HG02870 (cell line): ENCODE measurements around the gene MINDY1.
A peak's percentile ranks its signal among the peaks of the same experiment; 100 is the strongest.

ENCODE experiments used
- ATAC-seq: cut with Tn5 transposase; IDR thresholded peaks from one replicate; pipeline ENCODE4 v1.9.1; 2021; ENCODE audit warnings: mild to moderate bottlenecking, moderate library complexity; ENCODE audit not compliant: unreplicated experiment

MINDY1 gene

GRCh38 chr1:150994248-150994647, 12.5 kb downstream of the MINDY1 start:
- ATAC-seq = no peak

GRCh38 chr1:150992626-150993025, 14.1 kb downstream of the MINDY1 start:
- ATAC-seq = no peak

- ATAC-seq = no peak
These were observed 18.8 kb downstream of the MINDY1 start for GRCh38 chr1:150987924-150988323.

GRCh38 chr1:150985179-150985825, 21.4 kb downstream of the MINDY1 start:
- ATAC-seq = no peak

DNA sequence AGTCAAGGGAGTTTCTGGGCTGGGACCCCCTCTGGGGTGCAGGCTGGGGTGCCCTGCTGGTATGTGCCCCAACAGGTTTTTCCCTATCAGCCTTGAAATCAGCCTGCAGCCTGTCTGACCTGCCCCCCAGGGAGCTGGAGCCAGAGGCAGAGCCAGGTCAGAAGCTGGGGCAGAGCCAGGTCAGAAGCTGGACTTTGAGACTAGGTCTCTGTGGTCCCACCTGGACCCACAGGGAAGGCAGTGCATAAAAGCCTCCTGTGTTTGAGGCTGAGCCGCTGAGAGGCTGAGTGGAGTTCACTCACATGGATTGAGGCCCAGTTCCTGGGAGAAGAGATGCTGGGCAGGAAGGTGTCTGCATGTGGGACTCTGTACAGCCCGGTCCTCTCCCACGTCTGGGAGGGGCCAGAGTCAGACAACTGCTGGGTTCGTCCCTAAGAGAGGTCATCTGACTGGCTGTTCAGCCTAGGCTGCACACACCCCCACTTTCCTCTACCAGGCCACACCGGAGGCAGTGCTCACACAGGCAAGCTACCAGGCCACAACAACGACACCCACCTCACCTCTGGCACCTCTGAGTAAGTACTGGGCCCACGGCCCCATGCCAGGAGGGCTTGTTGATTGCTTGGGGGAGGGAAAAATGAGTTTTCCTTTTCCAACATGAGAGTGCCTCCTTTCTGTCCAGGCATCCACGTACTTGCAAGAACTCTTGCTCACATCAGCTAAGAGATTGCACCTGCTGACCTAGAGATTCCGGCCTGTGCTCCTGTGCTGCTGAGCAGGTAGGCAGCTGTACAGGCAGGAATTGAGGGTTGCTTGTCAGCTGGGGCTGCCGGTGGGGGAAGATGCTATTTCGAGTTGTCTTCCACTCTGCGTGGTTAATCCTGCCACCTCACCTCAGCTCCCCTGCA, 24.6 kb downstream of the MINDY1 start, which contains the start of gene ANXA9:
Gene ANXA9 (plus strand): TSS at position 488 of the 908 bp plus-strand sequence. CDS start 814 bp downstream, outside the sequence.
- no peak for ATAC-seq

- ATAC-seq = no peak
These were observed 25.4 kb downstream of the MINDY1 start for GRCh38 chr1:150981177-150981804.

DNA sequence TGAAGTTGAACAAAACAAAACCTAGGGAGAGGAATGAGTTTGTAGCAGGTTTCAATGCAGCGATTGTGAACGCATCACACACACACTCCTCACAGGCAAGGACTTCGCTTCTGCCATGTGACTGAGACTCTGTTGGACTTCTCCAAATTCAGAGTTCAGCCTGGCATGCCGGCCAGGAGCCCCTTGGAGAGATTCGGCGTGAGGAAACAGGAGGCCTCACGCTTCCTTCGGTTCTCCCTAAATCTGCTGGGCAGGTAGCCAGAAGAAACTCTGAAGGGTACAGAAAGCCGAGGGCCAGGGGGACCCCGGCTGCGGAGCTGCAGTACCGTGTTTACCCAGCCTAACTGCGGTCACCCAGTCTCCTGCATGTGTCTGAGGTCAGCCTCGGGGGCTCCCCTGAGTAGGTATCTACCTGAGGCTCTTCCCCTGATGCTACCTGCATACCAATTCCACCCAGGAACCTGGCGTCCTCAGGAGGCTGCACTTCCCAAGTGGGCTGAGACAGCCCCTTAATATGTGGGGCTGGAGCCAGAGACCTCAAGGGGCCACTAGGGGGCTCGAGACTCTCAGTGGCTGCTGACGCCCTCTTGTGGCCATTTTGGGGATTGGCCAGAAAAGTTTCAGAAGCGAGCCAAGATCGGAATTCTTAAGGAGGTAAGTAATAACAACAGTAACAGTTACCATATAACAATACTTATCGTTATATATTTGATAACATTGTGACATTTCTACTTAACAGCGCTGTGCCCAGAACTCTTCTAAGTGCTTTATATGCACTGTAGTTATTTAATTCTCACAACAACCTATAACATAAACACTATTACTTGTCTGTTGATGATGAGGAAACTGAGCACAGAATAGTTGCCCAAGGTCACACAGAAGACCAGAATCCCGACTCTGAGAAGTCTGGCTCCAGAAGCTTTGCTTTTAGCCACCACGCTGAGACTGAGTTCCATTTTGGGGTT, 27.3 kb downstream of the MINDY1 start:
- peak; percentile 46 for ATAC-seq

DNA sequence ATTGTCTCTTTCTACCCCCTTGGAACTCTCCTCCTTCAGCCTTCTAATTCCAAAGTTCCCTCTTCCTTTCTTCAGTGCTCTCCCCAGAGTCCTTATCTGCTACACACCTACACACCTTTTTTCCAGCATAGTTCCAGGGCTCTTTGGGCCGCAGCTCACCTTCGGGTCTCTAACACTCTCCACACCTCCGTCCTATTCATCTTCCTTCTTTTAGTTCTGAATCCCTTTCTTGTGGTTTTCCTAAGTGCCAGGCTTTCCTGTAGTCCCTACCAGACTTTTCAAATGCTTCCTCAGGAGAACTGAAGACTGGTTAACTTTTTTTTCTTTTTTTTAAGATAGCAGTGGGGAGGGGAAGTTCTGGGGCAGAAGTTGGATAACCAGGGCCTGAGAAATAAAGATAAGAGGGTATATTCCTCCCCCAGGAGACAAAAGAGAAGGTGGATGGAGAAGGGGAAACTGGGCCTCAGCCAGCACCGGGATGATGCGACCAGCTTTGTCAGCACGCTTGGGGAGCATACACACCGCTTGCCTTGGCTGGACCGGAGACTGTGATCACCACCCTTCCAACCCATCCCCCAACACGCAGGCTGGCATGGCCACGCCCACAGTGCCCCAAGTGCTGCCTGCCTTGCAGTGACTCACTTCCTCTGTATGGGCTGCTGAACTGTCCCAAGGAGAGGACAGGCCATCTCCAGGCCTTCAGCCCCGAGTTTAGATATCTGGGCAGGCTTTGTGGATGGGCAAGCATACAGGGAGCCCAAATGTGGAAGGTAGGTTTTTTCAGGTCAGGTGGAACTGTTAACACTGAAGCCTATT, 29.6 kb downstream of the MINDY1 start:
- ATAC-seq = no peak

DNA sequence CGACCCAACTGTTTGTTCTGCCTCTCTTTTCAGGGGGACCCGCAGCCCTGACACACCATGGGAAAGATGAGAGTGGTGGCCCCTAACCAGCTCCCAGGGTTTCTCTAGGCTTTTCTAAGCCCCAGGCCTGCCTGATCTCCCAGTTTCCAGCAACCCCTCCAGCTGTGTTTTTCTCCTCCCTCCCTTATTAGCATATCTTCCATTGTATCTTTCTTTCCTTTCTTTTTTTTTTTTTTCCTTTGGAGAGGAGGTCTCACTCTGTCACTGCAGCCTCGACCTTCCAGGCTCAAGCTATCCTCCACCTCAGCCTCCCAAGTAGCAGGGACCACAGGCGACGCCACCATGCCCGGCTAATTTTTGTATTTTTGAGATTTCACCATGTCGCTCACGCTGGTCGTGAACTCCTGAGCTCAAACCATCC, 30.3 kb downstream of the MINDY1 start:
- no peak for ATAC-seq

- peak; percentile 52 for ATAC-seq
These were observed 31.9 kb downstream of the MINDY1 start, which contains the start of gene CERS2 for GRCh38 chr1:150974580-150975478. Gene CERS2, minus strand, starts transcription at chr1:150974835. Its CDS starts 5,745 bp downstream, at chr1:150969090.

DNA sequence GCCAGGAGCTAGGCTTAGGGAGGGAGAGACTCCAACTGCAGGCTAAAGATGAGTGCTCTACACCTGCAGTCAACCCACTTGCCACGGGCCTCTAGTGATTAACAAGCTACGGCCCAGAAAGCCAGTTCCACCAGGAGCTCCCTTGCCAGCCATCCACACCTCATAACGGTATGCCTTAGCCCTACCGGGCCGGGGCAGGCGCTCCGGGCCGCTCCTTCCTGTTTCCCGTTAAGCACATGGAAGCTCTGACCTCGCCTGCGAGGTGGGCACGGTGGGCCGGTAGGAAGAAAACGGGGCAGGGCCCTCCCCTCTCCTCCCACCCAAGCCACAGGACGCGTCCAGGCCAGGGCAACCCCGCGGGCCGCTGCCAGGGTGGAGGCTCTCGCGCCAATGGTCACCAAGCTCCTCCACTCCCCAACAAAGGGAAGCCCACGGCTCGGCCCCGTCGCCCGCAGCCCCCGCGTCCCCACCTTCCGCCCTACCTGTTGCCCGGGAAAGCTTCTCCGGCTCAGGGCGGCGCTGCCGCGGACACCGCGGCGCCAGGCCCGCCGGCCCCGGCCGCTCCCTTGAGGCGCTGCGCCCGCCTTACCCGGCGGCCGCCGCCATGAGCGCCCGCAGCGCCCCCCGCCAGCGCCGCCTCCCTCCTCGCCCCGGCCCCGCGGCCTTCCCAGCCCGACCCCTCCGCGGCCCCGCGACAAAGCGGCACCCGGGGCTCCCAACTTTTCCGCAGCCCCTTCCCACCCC, 32.7 kb downstream of the MINDY1 start:
- peak; percentile 39 for ATAC-seq

DNA sequence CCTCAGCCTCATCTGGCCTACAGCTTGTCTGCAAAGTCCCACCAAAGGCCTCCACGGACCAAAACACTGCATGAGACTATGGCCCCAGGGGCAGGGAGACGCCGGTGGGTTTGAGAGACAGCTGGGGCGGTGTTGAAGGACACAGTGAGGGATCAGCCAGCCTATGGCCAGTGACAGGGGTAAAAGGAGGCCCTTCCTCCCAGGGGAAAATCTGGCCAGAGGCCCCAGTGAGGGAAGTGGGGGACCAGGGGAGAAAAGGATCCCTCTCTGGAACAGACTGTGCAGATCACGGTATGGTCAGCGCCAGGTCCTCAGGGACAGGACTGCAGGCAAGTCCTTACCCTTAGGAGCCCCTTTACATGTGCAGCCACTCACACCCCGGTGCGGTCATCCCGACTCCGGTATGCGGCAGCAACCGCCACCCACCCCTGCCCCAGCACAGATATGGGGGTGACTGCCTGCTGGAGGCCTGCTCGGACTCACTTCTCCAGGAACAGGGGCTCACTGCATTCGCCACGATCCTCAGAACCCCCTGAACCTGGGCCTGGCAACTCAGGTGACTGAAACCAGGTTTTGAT, 33.4 kb downstream of the MINDY1 start:
- ATAC-seq = no peak

DNA sequence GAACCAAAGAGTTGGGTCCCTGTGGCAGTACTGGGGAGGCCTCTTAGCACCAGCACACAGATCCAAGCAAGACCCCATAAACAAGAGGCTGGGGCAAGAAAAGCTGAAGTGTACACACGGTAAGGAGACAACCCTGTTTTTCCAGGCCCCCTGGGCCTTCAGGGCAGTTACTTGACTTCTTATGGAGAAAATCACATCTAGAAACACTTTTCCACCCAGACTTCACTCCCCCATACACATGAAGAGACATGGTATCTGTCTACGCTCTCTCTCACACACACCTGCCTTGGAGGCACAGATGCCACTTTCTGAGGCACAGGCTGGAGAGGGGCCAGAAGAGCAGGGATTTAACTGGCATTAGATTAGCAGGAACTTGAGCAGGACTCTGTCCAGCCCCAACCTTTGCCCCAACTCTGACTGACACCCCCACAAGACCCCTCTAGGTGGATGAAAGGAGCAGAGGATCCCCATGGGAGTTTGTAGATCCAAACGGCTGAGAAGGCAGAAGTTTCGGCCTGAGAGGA, 34.2 kb downstream of the MINDY1 start:
- ATAC-seq = no peak

DNA sequence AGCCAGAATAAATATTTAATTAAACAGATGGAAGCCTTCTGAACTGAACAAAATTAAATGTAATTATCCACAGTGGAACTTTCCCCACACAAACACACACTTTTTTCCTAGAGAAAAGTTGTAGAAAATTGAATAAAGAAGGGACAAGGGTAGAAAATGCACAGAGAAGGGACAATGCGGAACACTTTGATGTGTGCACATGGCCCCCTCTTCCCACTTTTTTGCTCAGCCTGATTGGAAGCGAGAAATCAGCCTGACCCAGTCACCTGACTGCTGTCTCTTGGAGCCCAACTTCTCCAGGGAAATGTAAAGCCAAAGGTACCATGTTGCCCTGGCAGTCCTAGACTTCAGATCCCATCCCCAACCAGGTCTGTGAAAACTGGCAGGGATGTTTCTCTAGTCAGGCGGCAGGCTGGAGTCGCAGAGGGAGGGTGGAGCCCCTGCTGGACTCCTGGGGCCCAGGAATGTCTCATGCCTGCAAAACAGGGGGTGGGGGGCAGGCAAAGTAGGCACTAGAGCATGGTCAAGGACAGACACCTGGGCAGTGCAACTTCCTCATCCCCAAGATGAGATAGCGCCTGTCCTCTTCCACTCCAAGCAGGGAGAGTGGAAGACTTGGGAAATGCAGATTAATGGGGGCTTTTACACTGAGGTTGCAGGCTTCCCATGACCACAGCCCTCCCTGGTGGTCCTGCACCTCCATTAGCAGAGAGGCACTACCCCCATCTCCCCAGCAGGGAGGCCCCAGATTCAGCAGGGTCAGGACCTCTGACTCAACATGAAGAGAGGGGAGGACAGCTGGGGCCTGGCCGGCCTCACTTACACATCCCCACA, 34.9 kb downstream of the MINDY1 start:
- no peak for ATAC-seq

GRCh38 chr1:150970808-150971582, 35.7 kb downstream of the MINDY1 start:
- no peak for ATAC-seq
